ENCODE results near the gene EIF4G1.

GRCh38 chr3:184372911-184373310 lies 58.5 kb downstream of the EIF4G1 start:
- TF ChIP-seq CTCF (IDR thresholded peaks at IDR 0.05) (no peak), POLR2A (IDR thresholded peaks at IDR 0.05) (no peak)

Data from uterus (tissue), 2 donors.